Mesenchymal stem cell (in vitro differentiated cells and primary cell): ENCODE data around the gene HDAC4.

ENCODE experiments used
- DNase-seq: peaks from one replicate; pipeline ENCODE4 v3.0.0-alpha.2; 2013
- H2AFZ ChIP-seq: one replicate; pipeline ENCODE4 v1.6.1; 2013; ENCODE audit warnings: low read depth, mild to moderate bottlenecking, control low read depth, inconsistent platforms, low read length, moderate library complexity
- H2AK5ac ChIP-seq: 2 replicates; pipeline ENCODE4 v1.6.1; 2013; ENCODE audit warnings: low read length, moderate library complexity, mild to moderate bottlenecking, inconsistent platforms; ENCODE audit not compliant: severe bottlenecking
- H2BK120ac ChIP-seq: one replicate; pipeline ENCODE4 v1.6.1; 2013; ENCODE audit warnings: low read depth, mild to moderate bottlenecking, inconsistent platforms, low read length, moderate library complexity
- H2BK12ac ChIP-seq, 2 experiments: one replicate each; pipeline ENCODE4 v1.6.1; 2013; ENCODE audit warnings: inconsistent platforms in 2 of 2, low read length in 2 of 2, mild to moderate bottlenecking in 2 of 2, moderate library complexity in 2 of 2, control low read depth in 1 of 2
- H2BK15ac ChIP-seq: one replicate; pipeline ENCODE4 v1.6.1; 2013; ENCODE audit warnings: mild to moderate bottlenecking, low read depth, inconsistent platforms; ENCODE audit not compliant: poor library complexity, severe bottlenecking
- H2BK5ac ChIP-seq: 2 replicates; pipeline ENCODE4 v1.6.1; 2013; ENCODE audit warnings: low read depth, mild to moderate bottlenecking, low read length, control low read depth, inconsistent platforms; ENCODE audit not compliant: poor library complexity, severe bottlenecking
- H3K14ac ChIP-seq, 2 experiments: one replicate each; pipeline ENCODE4 v1.6.1; 2013; ENCODE audit warnings: inconsistent platforms in 2 of 2, low read length in 2 of 2, control low read depth in 1 of 2, mild to moderate bottlenecking in 1 of 2, moderate library complexity in 1 of 2
- H3K18ac ChIP-seq, 2 experiments: one replicate each; pipeline ENCODE4 v1.6.1; 2013; ENCODE audit warnings: inconsistent platforms in 2 of 2, low read length in 2 of 2, control low read depth in 1 of 2, low read depth in 1 of 2, mild to moderate bottlenecking in 1 of 2
- H3K23ac ChIP-seq, 2 experiments: one replicate each; pipeline ENCODE4 v1.6.1; 2013; ENCODE audit warnings: inconsistent platforms in 2 of 2, low read length in 2 of 2, mild to moderate bottlenecking in 2 of 2, moderate library complexity in 2 of 2, control low read depth in 1 of 2
- H3K27ac ChIP-seq: 2 replicates; pipeline ENCODE4 v1.5.1; 2013; ENCODE audit warnings: mild to moderate bottlenecking, moderate library complexity, low read length, control low read depth, inconsistent platforms; ENCODE audit not compliant: poor library complexity, severe bottlenecking
- H3K27me3 ChIP-seq, 2 experiments: 2 replicates each; pipeline versions ENCODE4 v1.6.1 to v1.7.0; 2013; ENCODE audit warnings: low read length in 2 of 2, mild to moderate bottlenecking in 2 of 2, moderate library complexity in 2 of 2, control low read depth in 1 of 2, inconsistent platforms in 1 of 2; ENCODE audit not compliant: control insufficient read depth in 1 of 2, insufficient read depth in 1 of 2
- H3K36me3 ChIP-seq, 2 experiments: 2 replicates each; pipeline versions ENCODE4 v1.6.1 to v1.7.0; 2013; ENCODE audit warnings: low read length in 2 of 2, control low read depth in 1 of 2, inconsistent platforms in 1 of 2, low read depth in 1 of 2, mild to moderate bottlenecking in 1 of 2; ENCODE audit not compliant: insufficient read depth in 2 of 2, control insufficient read depth in 1 of 2
- H3K4ac ChIP-seq, 2 experiments: one replicate each; pipeline ENCODE4 v1.6.1; 2013; ENCODE audit warnings: inconsistent platforms in 2 of 2, low read length in 2 of 2, mild to moderate bottlenecking in 2 of 2, moderate library complexity in 2 of 2, control low read depth in 1 of 2, low read depth in 1 of 2
- H3K4me1 ChIP-seq: 2 replicates; pipeline ENCODE4 v1.6.1; 2013; ENCODE audit warnings: low read depth, low read length, control low read depth; ENCODE audit not compliant: control insufficient read depth, insufficient read depth
- H3K4me2 ChIP-seq: 2 replicates; pipeline ENCODE4 v1.6.1; 2013; ENCODE audit warnings: low read length, mild to moderate bottlenecking, inconsistent platforms; ENCODE audit not compliant: poor library complexity, severe bottlenecking
- H3K4me3 ChIP-seq, 2 experiments: 2 replicates each; pipeline versions ENCODE4 v1.5.1 to v1.7.0; 2013; ENCODE audit warnings: low read length in 2 of 2, mild to moderate bottlenecking in 2 of 2, control low read depth in 1 of 2, low read depth in 1 of 2; ENCODE audit not compliant: insufficient read depth in 1 of 2
- H3K79me1 ChIP-seq: replicated peaks from 2 replicates; pipeline ENCODE4 v1.6.1; 2013; ENCODE audit warnings: mild to moderate bottlenecking, control low read depth, low read length, inconsistent platforms; ENCODE audit not compliant: poor library complexity, severe bottlenecking
- H3K9ac ChIP-seq: 2 replicates; pipeline ENCODE4 v1.7.0; 2013; ENCODE audit warnings: mild to moderate bottlenecking, low read length, moderate library complexity
- H3K9me3 ChIP-seq: 2 replicates; pipeline ENCODE4 v1.7.0; 2013; ENCODE audit warnings: mild to moderate bottlenecking, low read length; ENCODE audit not compliant: control insufficient read depth
- H4K8ac ChIP-seq: one replicate; pipeline ENCODE4 v1.6.1; 2013; ENCODE audit warnings: inconsistent platforms, mild to moderate bottlenecking, low read length, moderate library complexity
- H4K91ac ChIP-seq: one replicate; pipeline ENCODE4 v1.6.1; 2013; ENCODE audit warnings: mild to moderate bottlenecking, low read length, inconsistent platforms
- WGBS: methylation state at CpG from one replicate; pipeline ENCODE4 v1.1.7; 2013; ENCODE audit warnings: mixed read lengths; 5-methylcytosine and 5-hydroxymethylcytosine counted together

Gene HDAC4

GRCh38 chr2:239327536-239328350 lies 73.1 kb downstream of the HDAC4 start:
- H4K91ac ChIP-seq: peak overlapping the region; percentile 61
- peaks cover 51% of the 10 kb centered on the region for H3K79me1 ChIP-seq
- no peaks in the 10 kb centered on the region for H3K9me3 ChIP-seq
- no peak overlapping the region for H2BK5ac ChIP-seq
- no peak overlapping the region for H3K14ac ChIP-seq
- H2BK12ac ChIP-seq: peak overlapping the region in 1 of 2 experiments; percentile 34
- H3K4ac ChIP-seq: peak overlapping the region in 1 of 2 experiments; percentile 70
- no peak overlapping the region for H2AK5ac ChIP-seq
- no peak overlapping the region for H3K4me2 ChIP-seq
- peaks cover 25% of the 10 kb centered on the region for H3K4me1 ChIP-seq
- H2BK120ac ChIP-seq: no peak overlapping the region
- H3K27ac ChIP-seq: no peak overlapping the region
- H3K4me3 ChIP-seq: no peak overlapping the region
- DNase-seq: no peak
- no peak overlapping the region for H3K23ac ChIP-seq
- no peaks in the 10 kb centered on the region for H3K27me3 ChIP-seq
- H3K18ac ChIP-seq: peak overlapping the region in 1 of 2 experiments; percentile 60
- WGBS: 89% methylated on average over 13 of the region's 13 CpGs
- H2AFZ ChIP-seq: no peak overlapping the region
- peak overlapping the region; percentile 36 for H4K8ac ChIP-seq
- H3K36me3 ChIP-seq: peaks cover 0 to 8% of the 10 kb centered on the region in 2 experiments
- peak overlapping the region; percentile 72 for H3K9ac ChIP-seq
- H2BK15ac ChIP-seq: no peak overlapping the region

GRCh38 chr2:239326831-239327535 lies 73.8 kb downstream of the HDAC4 start:
- peak; percentile 20 for DNase-seq
- Histone ChIP-seq H3K4me2 (no peak overlapping the region), H3K36me3 (peaks cover 0 to 11% of the 10 kb centered on the region in 2 experiments), H3K14ac (peak overlapping the region in 1 of 2 experiments; percentile 51), H3K79me1 (peaks cover 58% of the 10 kb centered on the region), H4K8ac (no peak overlapping the region), H2AK5ac (no peak overlapping the region), H3K27ac (no peak overlapping the region), H3K4me1 (peaks cover 27% of the 10 kb centered on the region), H3K18ac (no peak overlapping the region), H3K9me3 (no peaks in the 10 kb centered on the region), H2BK120ac (no peak overlapping the region), H2BK5ac (no peak overlapping the region), H3K4ac (peak overlapping the region in 1 of 2 experiments; percentile 24), H3K27me3 (no peaks in the 10 kb centered on the region), H2BK12ac (no peak overlapping the region), H3K23ac (no peak overlapping the region), H4K91ac (no peak overlapping the region), H3K4me3 (no peak overlapping the region), H2BK15ac (no peak overlapping the region), H2AFZ (no peak overlapping the region), H3K9ac (no peak overlapping the region)
- 85% methylated on average over 16 of the region's 16 CpGs for WGBS

GRCh38 chr2:239324456-239324855 lies 76.4 kb downstream of the HDAC4 start:
- Histone ChIP-seq H3K18ac (no peak overlapping the region), H3K36me3 (peaks cover 0 to 4% of the 10 kb centered on the region in 2 experiments), H3K9me3 (no peaks in the 10 kb centered on the region), H2AFZ (no peak overlapping the region), H3K79me1 (peaks cover 52% of the 10 kb centered on the region), H3K27me3 (no peaks in the 10 kb centered on the region), H2BK12ac (no peak overlapping the region), H2BK15ac (no peak overlapping the region), H3K9ac (no peak overlapping the region), H4K91ac (no peak overlapping the region), H3K4me3 (no peak overlapping the region), H3K4me2 (no peak overlapping the region), H3K4me1 (peaks cover 24% of the 10 kb centered on the region), H2AK5ac (no peak overlapping the region), H3K14ac (no peak overlapping the region), H2BK120ac (no peak overlapping the region), H3K4ac (no peak overlapping the region), H3K23ac (no peak overlapping the region), H3K27ac (no peak overlapping the region), H2BK5ac (no peak overlapping the region), H4K8ac (no peak overlapping the region)
- no peak for DNase-seq
- WGBS: 85% methylated on average over 14 of the region's 14 CpGs

GRCh38 chr2:239323447-239323846 lies 77.4 kb downstream of the HDAC4 start:
- Histone ChIP-seq H3K4me3 (no peak overlapping the region), H2AFZ (no peak overlapping the region), H3K27ac (no peak overlapping the region), H2BK15ac (no peak overlapping the region), H3K23ac (no peak overlapping the region), H3K14ac (no peak overlapping the region), H3K9ac (no peak overlapping the region), H2AK5ac (no peak overlapping the region), H2BK12ac (no peak overlapping the region), H3K4ac (no peak overlapping the region), H3K18ac (peak overlapping the region in 1 of 2 experiments; percentile 48), H3K4me2 (no peak overlapping the region), H3K9me3 (no peaks in the 10 kb centered on the region), H4K91ac (no peak overlapping the region), H3K27me3 (no peaks in the 10 kb centered on the region), H2BK120ac (no peak overlapping the region), H3K4me1 (peaks cover 22% of the 10 kb centered on the region), H2BK5ac (no peak overlapping the region), H3K79me1 (peaks cover 43% of the 10 kb centered on the region), H4K8ac (no peak overlapping the region), H3K36me3 (peaks cover 0 to 4% of the 10 kb centered on the region in 2 experiments)
- no peak for DNase-seq
- WGBS: 96% methylated on average over 11 of the region's 14 CpGs
